K562 (cell line): Measurements from ENCODE around the gene CCNL2. TPM values are rescaled to one million over a fixed set of nuclear protein-coding genes. Genes with fewer than 3 reads are reported as not detected.
A peak's percentile ranks its signal among the peaks of the same experiment; 100 is the strongest.

Experiments used
- DACH1 ChIP-seq: fragments of 450-650 bp; IDR thresholded peaks from 2 replicates; pipeline ENCODE4 v1.6.1; 2018; ENCODE audit not compliant: partially characterized antibody
- EGR1 ChIP-seq: fragments of 450-650 bp; conservative IDR thresholded peaks from 2 replicates; pipeline ENCODE4 v1.6.1; 2017; ENCODE audit warnings: mild to moderate bottlenecking
- HIVEP1 ChIP-seq: fragments of 250-450 bp; sonication (Bioruptor Pico); IDR thresholded peaks from 2 replicates; pipeline ENCODE4 v1.4.0; 2020; ENCODE audit warnings: mild to moderate bottlenecking
- HNRNPK ChIP-seq: fragments of 200-400 bp; formaldehyde crosslinking; IDR thresholded peaks from one replicate; pipeline ENCODE4 v1.6.1; 2018; ENCODE audit warnings: mild to moderate bottlenecking, low read depth, low read length; ENCODE audit not compliant: poor library complexity, severe bottlenecking
- ILK ChIP-seq: fragments of 450-650 bp; IDR thresholded peaks from 2 replicates; pipeline ENCODE4 v1.6.1; 2016; ENCODE audit warnings: missing genetic modification characterization, low read depth, mild to moderate bottlenecking, missing compliant biosample characterization, moderate library complexity, borderline replicate concordance
- JUND ChIP-seq, 2 experiments: IDR thresholded peaks; 2 replicates in 1 of 2; 3 replicates in 1 of 2; pipeline ENCODE4 v1.6.1; 2011; ENCODE audit warnings: borderline replicate concordance in 2 of 2, low read depth in 2 of 2, low read length in 2 of 2, improper control_type of control experiment in 1 of 2, missing biosample characterization in 1 of 2, missing genetic modification characterization in 1 of 2, missing genetic modification reagents in 1 of 2
- KDM5B ChIP-seq: fragments of 200-600 bp; sonication (generic); IDR thresholded peaks from 2 replicates; pipeline ENCODE4 v1.6.1; 2012; ENCODE audit warnings: low read depth, mild to moderate bottlenecking, moderate library complexity, low read length, control low read depth, inconsistent platforms; ENCODE audit not compliant: insufficient replicate concordance
- NFE2 ChIP-seq: IDR thresholded peaks from 2 replicates; pipeline ENCODE4 v1.6.1; 2014; ENCODE audit warnings: antibody characterized with exemption, low read depth
- NFIC ChIP-seq: fragments of 450-650 bp; IDR thresholded peaks from 2 replicates; pipeline ENCODE4 v1.6.1; 2017; ENCODE audit warnings: mild to moderate bottlenecking, inconsistent platforms
- NR2C1 ChIP-seq, 2 experiments: fragments of 450-650 bp; IDR thresholded peaks; 2 replicates each; pipeline ENCODE4 v1.6.1; 2017; ENCODE audit warnings: mild to moderate bottlenecking in 2 of 2, antibody characterized with exemption in 1 of 2, inconsistent platforms in 1 of 2, missing compliant biosample characterization in 1 of 2, missing genetic modification characterization in 1 of 2
- PHF21A ChIP-seq: fragments of 450-650 bp; IDR thresholded peaks from 2 replicates; pipeline ENCODE4 v1.6.1; 2017; ENCODE audit warnings: low read depth, borderline replicate concordance
- RERE ChIP-seq: sonication (generic); formaldehyde crosslinking; IDR thresholded peaks from 2 replicates; pipeline ENCODE4 v1.8.0; 2023; ENCODE audit warnings: missing genetic modification reagents, mild to moderate bottlenecking, borderline replicate concordance
- TCF7 ChIP-seq: sonication (generic); IDR thresholded peaks from 2 replicates; pipeline ENCODE4 v1.6.1; 2016; ENCODE audit warnings: antibody characterized with exemption, borderline replicate concordance
- TFE3 ChIP-seq: fragments of 450-650 bp; formaldehyde crosslinking; IDR thresholded peaks from 2 replicates; pipeline ENCODE4 v1.4.0; 2020; ENCODE audit warnings: mild to moderate bottlenecking, mixed read lengths
- ZFX ChIP-seq: sonication (generic); formaldehyde crosslinking; IDR thresholded peaks from 2 replicates; pipeline ENCODE4 v1.8.0; 2022; ENCODE audit warnings: mild to moderate bottlenecking, missing genetic modification reagents, moderate library complexity
- ZNF324 ChIP-seq: fragments of 250-450 bp; sonication (Bioruptor Pico); IDR thresholded peaks from 2 replicates; pipeline ENCODE4 v1.4.0; 2020; ENCODE audit warnings: mild to moderate bottlenecking
- ZNF436 ChIP-seq: fragments of 250-450, 450-650 bp; sonication (Bioruptor Pico); formaldehyde crosslinking; IDR thresholded peaks from 2 replicates; pipeline ENCODE4 v1.7.0; 2020; ENCODE audit warnings: mild to moderate bottlenecking
- ZNF57 ChIP-seq: fragments of 450-650 bp; formaldehyde crosslinking; IDR thresholded peaks from 2 replicates; pipeline ENCODE4 v1.4.0; 2020; ENCODE audit warnings: mild to moderate bottlenecking, moderate library complexity
- ZNF644 ChIP-seq: fragments of 200-800 bp; sonication (Bioruptor generic); IDR thresholded peaks from 2 replicates; pipeline ENCODE4 v1.6.1; 2016; ENCODE audit warnings: low read depth, missing genetic modification characterization, missing compliant biosample characterization
- polyA plus RNA-seq, 8 experiments: library from polyadenylated mRNA; depleted of rRNA in 4 of 8; stranded (reverse) in 5 of 8; unstranded in 3 of 8; fragments of >200 nt; fragmentation: Nextera tagmentation in 2 of 8; fragmentation: Illumina TruSeq in 1 of 8; extraction: Ambion mirVana in 2 of 8; extraction: Trizol in 1 of 8; gene quantifications; 2 replicates each; pipeline versions ENCODE4 v1.2.1 to v1.2.3, GENCODE V29; 2011 to 2014; ENCODE audit warnings: inconsistent platforms in 1 of 8, missing spikeins in 1 of 8
- total RNA-seq, 7 experiments: library from RNA; depleted of rRNA in 6 of 7; stranded (reverse); fragments of >200 nt in 6 of 7; fragmentation: Illumina TruSeq in 2 of 7; extraction: Trizol in 2 of 7; gene quantifications; 2 replicates each; pipeline versions ENCODE4 v1.2.1 to v1.2.3, GENCODE V29; 2011 to 2021; ENCODE audit warnings: low replicate concordance in 1 of 7

Gene CCNL2
- total and polyA plus RNA-seq, 9 of the 15 experiments (the other 6 are each of a cell fraction or from before 2014, with no cell fraction given): 2.8 to 287 (median 94.5) TPM

GRCh38 chr1:1406821-1407635 is 7.9 kb upstream of the CCNL2 start, which contains the start of gene MRPL20 (continued):
- no peak for TF ChIP-seq TFE3
- TF ChIP-seq ZFX (CRISPR knock-in tag): peak; percentile 94
- TF ChIP-seq NR2C1 (IDR thresholded peaks at IDR 0.05): peak; percentile 100
- TF ChIP-seq NR2C1 (tag; IDR thresholded peaks at IDR 0.05): peak; percentile 100
- TF ChIP-seq PHF21A: no peak
- TF ChIP-seq ZNF644 (tag): peak; percentile 72; the same call in 1 of the 2 replicates
- TF ChIP-seq JUND (IDR thresholded peaks at IDR 0.05; ENCODE audit: borderline replicate concordance, low read depth, low read length): peak; percentile 76
- TF ChIP-seq JUND (tag; IDR thresholded peaks at IDR 0.05; ENCODE audit: borderline replicate concordance, low read depth, low read length): no peak; the same call in 2 of the 3 replicates
- peak; percentile 29 for TF ChIP-seq TCF7
- no peak for TF ChIP-seq HNRNPK
- peak; percentile 63 for TF ChIP-seq NFIC
- 0 out of 2 replicates have a peak, but pooled peaks have one; percentile 35 for TF ChIP-seq ZNF436
- TF ChIP-seq KDM5B: peak; percentile 89
- no peak for TF ChIP-seq DACH1
- no peak for TF ChIP-seq EGR1
- TF ChIP-seq RERE (CRISPR knock-in tag): no peak
- 0 out of 2 replicates have a peak, but pooled peaks have one; percentile 69 for TF ChIP-seq ZNF57
- TF ChIP-seq ZNF324 (CRISPR knock-in tag): 0 out of 2 replicates have a peak, but pooled peaks have one; percentile 22
- TF ChIP-seq ILK (tag): no peak
- TF ChIP-seq HIVEP1 (CRISPR knock-in tag): 0 out of 2 replicates have a peak, but pooled peaks have one; percentile 4
- 0 out of 2 replicates have a peak, but pooled peaks have one; percentile 2 for TF ChIP-seq NFE2
